PFSK-1 (cell line): Measurements from ENCODE around the gene GIMAP2.

Experiments
- POLR2AphosphoS5 ChIP-seq: IDR thresholded peaks from 2 replicates; pipeline ENCODE4 v1.6.1; 2012; ENCODE audit warnings: low read depth, mild to moderate bottlenecking, control low read depth, low read length, moderate library complexity
- REST ChIP-seq, 2 experiments: IDR thresholded peaks; 2 replicates each; pipeline versions ENCODE4 v1.6.1 to v1.8.0; 2011 to 2012; ENCODE audit warnings: low read depth in 2 of 2, low read length in 2 of 2, control low read depth in 1 of 2, inconsistent platforms in 1 of 2, mild to moderate bottlenecking in 1 of 2, moderate library complexity in 1 of 2; ENCODE audit not compliant: insufficient read depth in 1 of 2
- SIN3A ChIP-seq: IDR thresholded peaks from 2 replicates; pipeline ENCODE4 v1.6.1; 2012; ENCODE audit warnings: mild to moderate bottlenecking, low read length, moderate library complexity, borderline replicate concordance; ENCODE audit not compliant: insufficient read depth
- TAF1 ChIP-seq: IDR thresholded peaks from 2 replicates; pipeline ENCODE4 v1.6.1; 2012; ENCODE audit warnings: low read length, control low read depth, borderline replicate concordance; ENCODE audit not compliant: insufficient read depth

DNA sequence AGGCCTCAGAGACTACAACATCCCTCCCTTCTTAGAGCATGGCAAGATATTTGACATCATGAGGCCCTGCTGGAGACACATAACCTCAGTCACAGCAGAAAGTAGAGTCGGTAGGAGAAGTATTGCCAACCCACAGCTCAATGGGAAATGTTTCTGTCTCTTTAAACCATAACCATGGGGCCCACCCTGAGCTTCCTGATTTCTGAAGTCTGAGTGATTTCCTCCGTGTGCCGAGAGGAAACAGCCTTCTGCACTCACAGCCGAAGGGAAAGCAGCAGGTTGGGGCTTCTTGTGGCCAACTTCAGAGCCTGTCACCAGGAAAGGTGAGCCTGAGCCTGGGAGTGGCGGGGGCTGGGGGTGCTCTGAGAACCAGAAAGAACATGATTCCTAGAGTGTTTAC lies 30.9 kb downstream of the GIMAP2 start, which contains the start of gene GIMAP1:
- TF ChIP-seq POLR2AphosphoS5, result no peak
- TF ChIP-seq REST (IDR thresholded peaks at IDR 0.05; ENCODE audit: insufficient read depth in 1 of 2, low read depth in 2 of 2, low read length in 2 of 2), result no peak
- no peak for TF ChIP-seq SIN3A
- TF ChIP-seq TAF1, result no peak
